Spleen (tissue), 7 donors: ENCODE measurements around the gene P2RX2.

Source experiments
- POLR2A ChIP-seq, 3 donors: fragments of 450-650 bp; IDR thresholded peaks; one replicate each; pipeline ENCODE4 v1.5.1; 2017; ENCODE audit warnings: antibody characterized with exemption in 3 of 3, mild to moderate bottlenecking in 1 of 3
- TF ChIP-seq, protein P1 (sequence below), 11 experiments: fragments of 200-600 bp in 7 of 11; fragments of 450-650 bp in 4 of 11; sonication (generic) in 4 of 11; IDR thresholded peaks in 8 of 11; conservative IDR thresholded peaks in 3 of 11; 1 replicate in 7 of 11; 2 replicates in 4 of 11; pipeline versions ENCODE4 v1.4.0 to v1.8.0; 2016 to 2021; ENCODE audit warnings: antibody characterized with exemption in 11 of 11, inconsistent platforms in 4 of 11, mild to moderate bottlenecking in 1 of 11
- donor health status: DM: no; HTN: no; CAD: no; lungs with moderate emphysema.
- donor health status: DM: no; HTN: no; CAD: no.
- donor health status: DM: no; HTN: no; CAD: no.

GRCh38 chr12:132572106-132572505, 46.5 kb upstream of the P2RX2 start:
- TF ChIP-seq, protein P1, sequence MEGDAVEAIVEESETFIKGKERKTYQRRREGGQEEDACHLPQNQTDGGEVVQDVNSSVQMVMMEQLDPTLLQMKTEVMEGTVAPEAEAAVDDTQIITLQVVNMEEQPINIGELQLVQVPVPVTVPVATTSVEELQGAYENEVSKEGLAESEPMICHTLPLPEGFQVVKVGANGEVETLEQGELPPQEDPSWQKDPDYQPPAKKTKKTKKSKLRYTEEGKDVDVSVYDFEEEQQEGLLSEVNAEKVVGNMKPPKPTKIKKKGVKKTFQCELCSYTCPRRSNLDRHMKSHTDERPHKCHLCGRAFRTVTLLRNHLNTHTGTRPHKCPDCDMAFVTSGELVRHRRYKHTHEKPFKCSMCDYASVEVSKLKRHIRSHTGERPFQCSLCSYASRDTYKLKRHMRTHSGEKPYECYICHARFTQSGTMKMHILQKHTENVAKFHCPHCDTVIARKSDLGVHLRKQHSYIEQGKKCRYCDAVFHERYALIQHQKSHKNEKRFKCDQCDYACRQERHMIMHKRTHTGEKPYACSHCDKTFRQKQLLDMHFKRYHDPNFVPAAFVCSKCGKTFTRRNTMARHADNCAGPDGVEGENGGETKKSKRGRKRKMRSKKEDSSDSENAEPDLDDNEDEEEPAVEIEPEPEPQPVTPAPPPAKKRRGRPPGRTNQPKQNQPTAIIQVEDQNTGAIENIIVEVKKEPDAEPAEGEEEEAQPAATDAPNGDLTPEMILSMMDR (IDR thresholded peaks at IDR 0.05 in 8 of 11, conservative IDR thresholded peaks at IDR 0.05 in 3 of 11): no peak
- no peak for TF ChIP-seq POLR2A (IDR thresholded peaks at IDR 0.05)
